PC-3 (cell line): Measurements from ENCODE around the gene HSPA6. TPM values are rescaled to one million over a fixed set of nuclear protein-coding genes. Genes with fewer than 3 reads are reported as not detected.
"Not testable (repeated sequence)": the region's sequence is repeated elsewhere in the genome, so short reads cannot be mapped to it uniquely, and the experiment has no call there.

Source experiments
- ATAC-seq: fragments of 200-7000 bp; cut with Tn5 transposase; 2 replicates; pipeline ENCODE4 v1.9.1; 2020; ENCODE audit warnings: mild to moderate bottlenecking, moderate library complexity
- BruUV-seq: library from RNA; stranded (reverse); fragments of 400-500 nt; replicated peaks from 2 replicates; lab custom pipeline; 2021; lab: Mats Ljungman, UMichigan
- CTCF ChIA-PET: fragments of 300-600 bp; sonication (Branson Sonifier 250); formaldehyde crosslinking; loops from one replicate; lab custom pipeline; 2022; ENCODE audit warnings: antibody characterized with exemption; lab: Charles Lee
- POLR2A ChIA-PET: fragments of 300-600 bp; sonication (Branson Sonifier 250); formaldehyde crosslinking; loops from one replicate; lab custom pipeline; 2022; ENCODE audit warnings: antibody characterized with exemption; ENCODE audit not compliant: unreplicated experiment; lab: Charles Lee
- DNase-seq: peaks from one replicate; pipeline ENCODE4 v3.0.0-alpha.2; 2015
- H2AFZ ChIP-seq: fragments of 300-600 bp; sonication (generic); 2 replicates; pipeline ENCODE4 v1.6.0; 2016; ENCODE audit warnings: antibody characterized with exemption, low read length
- H3F3A ChIP-seq: fragments of 300-600 bp; sonication (generic); one replicate; pipeline ENCODE4 v1.6.0; 2017; ENCODE audit warnings: antibody characterized with exemption, low read length, control low read depth, mild to moderate bottlenecking; ENCODE audit not compliant: unreplicated experiment
- H3K27ac ChIP-seq: fragments of 300-600 bp; sonication (generic); 2 replicates; pipeline ENCODE4 v1.5.1; 2016; ENCODE audit warnings: mild to moderate bottlenecking, low read length
- H3K27me3 ChIP-seq: fragments of 300-600 bp; sonication (generic); 2 replicates; pipeline ENCODE4 v1.6.1; 2016; ENCODE audit warnings: low read length, mixed read lengths
- H3K36me3 ChIP-seq: fragments of 300-600 bp; sonication (generic); 2 replicates; pipeline ENCODE4 v1.6.1; 2016; ENCODE audit warnings: low read depth, mixed run types, low read length, mixed read lengths
- H3K4me1 ChIP-seq: fragments of 300-600 bp; sonication (generic); 2 replicates; pipeline ENCODE4 v1.5.1; 2016; ENCODE audit warnings: low read length; ENCODE audit not compliant: insufficient read depth
- H3K4me2 ChIP-seq: fragments of 300-600 bp; sonication (generic); 2 replicates; pipeline ENCODE4 v1.6.0; 2016; ENCODE audit warnings: low read length
- H3K4me3 ChIP-seq: fragments of 300-600 bp; sonication (generic); 2 replicates; pipeline ENCODE4 v1.5.1; 2016; ENCODE audit warnings: mild to moderate bottlenecking, low read length, mixed read lengths
- H3K79me2 ChIP-seq: fragments of 300-600 bp; sonication (generic); 2 replicates; pipeline ENCODE4 v1.6.1; 2017; ENCODE audit warnings: low read length, mixed read lengths
- H3K9ac ChIP-seq: fragments of 300-600 bp; sonication (generic); 2 replicates; pipeline ENCODE4 v1.6.0; 2016; ENCODE audit warnings: mild to moderate bottlenecking, low read length
- H3K9me2 ChIP-seq: fragments of 300-600 bp; sonication (generic); replicated peaks from 2 replicates; pipeline ENCODE4 v1.6.1; 2016; ENCODE audit warnings: mixed run types, low read length, mixed read lengths
- H3K9me3 ChIP-seq: fragments of 300-600 bp; sonication (generic); 2 replicates; pipeline ENCODE4 v1.6.1; 2016; ENCODE audit warnings: low read length, mixed read lengths
- H4K20me1 ChIP-seq: fragments of 300-600 bp; sonication (generic); 2 replicates; pipeline ENCODE4 v1.6.1; 2016; ENCODE audit warnings: low read length, mixed read lengths
- CTCF ChIP-seq: fragments of 300-600 bp; sonication (generic); conservative IDR thresholded peaks from 2 replicates; pipeline ENCODE4 v1.5.1; 2017; ENCODE audit warnings: antibody characterized with exemption, low read depth, mild to moderate bottlenecking, low read length
- EZH2 ChIP-seq: fragments of 300-600 bp; sonication (generic); IDR thresholded peaks from one replicate; pipeline ENCODE4 v1.6.1; 2017; ENCODE audit warnings: antibody characterized with exemption, mild to moderate bottlenecking, low read length; ENCODE audit not compliant: unreplicated experiment
- EZH2phosphoT487 ChIP-seq: fragments of 300-600 bp; sonication (generic); IDR thresholded peaks from 2 replicates; pipeline ENCODE4 v1.6.1; 2018; ENCODE audit warnings: mild to moderate bottlenecking, antibody characterized with exemption, low read length, borderline replicate concordance
- intact Hi-C: fragments of 100-400 bp; cut with micrococcal nuclease; formaldehyde crosslinking; loops from 2 replicates; pipeline ENCODE4 v1.9.0; 2023
- total RNA-seq: library from RNA; depleted of rRNA; stranded (reverse); fragments of >200 nt; gene quantifications from 2 replicates; pipeline ENCODE4 v1.2.3, GENCODE V29; 2014

HSPA6 gene
- total RNA-seq, 1 experiment from 2014 or later, result 4.3 TPM

DNA sequence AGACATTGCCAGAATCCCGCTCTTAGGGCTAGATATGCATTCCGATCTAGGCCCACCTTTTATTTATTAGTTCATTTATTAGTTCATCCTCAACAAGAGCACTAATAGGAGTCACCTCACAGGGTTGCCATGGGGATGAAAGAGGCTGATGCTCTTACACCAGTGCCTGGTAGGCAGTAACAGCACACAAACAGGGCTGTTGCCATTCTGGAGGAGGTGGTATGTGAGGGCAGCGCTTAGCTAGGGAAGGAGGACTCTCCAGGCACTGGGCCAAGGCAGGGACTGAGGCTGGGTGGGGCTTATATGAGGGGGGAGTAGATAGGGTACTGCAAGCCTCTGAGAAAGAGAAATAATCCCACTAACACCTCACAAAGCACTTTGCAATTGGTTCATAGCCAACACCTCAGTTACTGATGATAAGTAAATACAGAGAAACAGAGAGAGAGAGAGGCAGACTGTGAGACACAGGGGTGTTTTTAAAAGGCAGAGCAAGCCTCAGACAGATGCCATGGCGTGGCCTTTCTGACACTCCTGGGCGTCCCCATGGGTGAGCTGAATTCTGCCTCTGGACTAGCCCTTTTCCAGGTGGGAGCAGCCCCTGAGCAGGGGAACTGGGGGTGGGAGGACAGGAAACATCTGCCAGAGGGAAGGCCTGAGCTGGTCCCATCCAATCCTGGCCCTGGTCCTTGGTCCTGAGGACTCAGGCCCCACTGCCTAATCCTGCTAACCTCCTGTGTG lies 13.2 kb upstream of the HSPA6 start:
- no peak overlapping the region for H3K4me2 ChIP-seq
- H3K9me2 ChIP-seq, result no peaks in the 10 kb centered on the region
- DNase-seq, result no peak
- no peak for ATAC-seq
- no TSS peak for BruUV-seq
- intact Hi-C loops, result no loop called here
- POLR2A ChIA-PET, result no interaction called here
- TF ChIP-seq EZH2 (no peak), EZH2phosphoT487 (no peak), CTCF (no peak)
- no peak overlapping the region for H3K4me3 ChIP-seq
- H3K4me1 ChIP-seq, result peaks cover 10% of the 10 kb centered on the region
- no peaks in the 10 kb centered on the region for H3K36me3 ChIP-seq
- no peak overlapping the region for H3K9ac ChIP-seq
- no peaks in the 10 kb centered on the region for H4K20me1 ChIP-seq
- H3K79me2 ChIP-seq, result no peaks in the 10 kb centered on the region
- H3K27me3 ChIP-seq, result no peaks in the 10 kb centered on the region
- no peak overlapping the region for H2AFZ ChIP-seq
- CTCF ChIA-PET, result no interaction called here
- no peaks in the 10 kb centered on the region for H3K9me3 ChIP-seq
- H3K27ac ChIP-seq, result no peak overlapping the region
- H3F3A ChIP-seq, result no peaks in the 10 kb centered on the region

- no peaks in the 10 kb centered on the region for H3K27me3 ChIP-seq
- no peak overlapping the region for H3K4me3 ChIP-seq
- H3K79me2 ChIP-seq, result no peaks in the 10 kb centered on the region
- H2AFZ ChIP-seq, result no peak overlapping the region
- ATAC-seq (no peak), DNase-seq (no peak)
- intact Hi-C loops, result no loop called here
- no peak overlapping the region for H3K4me2 ChIP-seq
- no peak for TF ChIP-seq EZH2
- TF ChIP-seq CTCF, result no peak
- TF ChIP-seq EZH2phosphoT487, result no peak
- ChIA-PET POLR2A (no interaction called here), CTCF (no interaction called here)
- no peaks in the 10 kb centered on the region for H3F3A ChIP-seq
- BruUV-seq, result no TSS peak
- H3K27ac ChIP-seq, result no peak overlapping the region
- H4K20me1 ChIP-seq, result no peaks in the 10 kb centered on the region
- H3K4me1 ChIP-seq, result peaks cover 8% of the 10 kb centered on the region
- H3K9me2 ChIP-seq, result no peaks in the 10 kb centered on the region
- no peaks in the 10 kb centered on the region for H3K9me3 ChIP-seq
- H3K9ac ChIP-seq, result no peak overlapping the region
- H3K36me3 ChIP-seq, result no peaks in the 10 kb centered on the region
Observed at GRCh38 chr1:161511756-161512060, 12.6 kb upstream of the HSPA6 start.

DNA sequence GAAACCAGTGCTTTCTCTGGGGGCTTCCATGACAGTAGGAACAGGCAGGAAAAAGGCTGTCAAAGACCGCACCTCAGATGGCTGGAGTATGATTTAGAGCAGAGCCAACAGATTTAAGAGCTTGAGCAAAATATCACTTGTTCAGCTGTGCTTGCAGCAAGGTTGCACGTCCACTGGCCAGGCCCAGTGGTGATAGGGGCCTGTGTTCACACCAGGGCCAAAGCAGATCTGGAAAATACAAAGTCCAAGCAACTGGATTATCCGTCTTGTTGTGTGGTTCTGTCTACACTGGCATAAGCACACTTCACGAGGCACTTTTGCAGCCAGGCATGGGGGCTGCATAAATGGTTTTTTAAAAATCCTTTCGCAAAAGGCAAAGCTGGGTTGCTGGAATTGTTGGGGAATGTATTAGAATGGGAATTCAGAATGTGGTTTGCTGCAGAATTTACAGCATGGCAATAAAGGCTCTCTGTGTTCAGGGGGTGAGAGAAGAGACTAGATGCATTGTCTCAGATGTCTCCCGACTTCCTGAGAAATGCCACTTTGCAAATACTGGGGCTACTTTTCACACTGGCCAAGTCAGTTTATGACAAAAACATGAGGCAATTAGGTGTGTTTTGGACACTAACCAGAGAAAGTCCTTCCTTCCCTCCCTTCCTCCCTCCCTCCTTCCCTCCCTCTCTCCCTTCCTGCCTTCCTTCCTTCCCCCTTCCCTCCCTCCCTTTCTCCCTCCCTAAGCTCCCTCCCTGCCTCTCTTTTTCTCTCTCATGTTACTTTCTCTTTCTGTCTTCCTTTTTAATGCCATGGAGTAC lies 11.5 kb upstream of the HSPA6 start:
- 0 out of 2 replicates have a peak overlapping the region, but pooled peaks have one; percentile 8 for H3K4me2 ChIP-seq
- BruUV-seq, DNase-seq, CTCF ChIA-PET, H3K9me2 ChIP-seq, POLR2A ChIA-PET, H3K36me3 ChIP-seq, H3F3A ChIP-seq, H2AFZ ChIP-seq, H3K4me3 ChIP-seq, H3K4me1 ChIP-seq, H3K79me2 ChIP-seq, H3K9ac ChIP-seq, H3K9me3 ChIP-seq, H4K20me1 ChIP-seq, intact Hi-C loops, H3K27me3 ChIP-seq: not testable (repeated sequence)
- peak overlapping the region; percentile 21; the same call in 1 of the 2 replicates for H3K27ac ChIP-seq
- ATAC-seq, result peak; percentile 73

- H3K4me1 ChIP-seq, H3K36me3 ChIP-seq, H3K9me2 ChIP-seq, POLR2A ChIA-PET, CTCF ChIA-PET, H3K4me2 ChIP-seq, H3K9me3 ChIP-seq, H3K9ac ChIP-seq, H3K4me3 ChIP-seq, H3K27me3 ChIP-seq, H3K79me2 ChIP-seq, ATAC-seq, H4K20me1 ChIP-seq, DNase-seq, intact Hi-C loops, H3F3A ChIP-seq: not testable (repeated sequence)
- TSS peak; percentile 67 for BruUV-seq
- Histone ChIP-seq H3K27ac (peak overlapping the region; percentile 54), H2AFZ (peak overlapping the region; percentile 39; the same call in 1 of the 2 replicates)
Observed at GRCh38 chr1:161513448-161513780, 10.9 kb upstream of the HSPA6 start.

DNA sequence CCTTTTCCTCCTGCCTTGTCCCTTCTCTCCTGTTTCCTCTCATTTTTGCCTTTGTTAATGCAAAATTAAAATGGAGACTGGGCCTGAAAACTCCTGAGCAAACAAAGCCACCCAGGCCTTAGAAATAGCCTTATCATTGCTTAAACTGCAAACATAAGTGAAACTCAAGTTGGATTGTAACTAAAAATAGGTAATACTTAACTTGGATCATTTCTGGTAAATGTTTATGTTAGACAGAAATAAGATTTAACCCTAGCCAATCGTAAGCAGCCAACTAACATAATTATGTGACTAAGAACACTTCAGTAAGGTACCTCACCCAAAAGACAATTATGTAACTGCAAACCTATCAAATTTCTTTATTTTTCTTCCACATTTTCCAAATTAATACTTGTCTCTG lies 10.4 kb upstream of the HSPA6 start:
- H3K9ac ChIP-seq, H3K27me3 ChIP-seq, H3K36me3 ChIP-seq, POLR2A ChIA-PET, H3K9me3 ChIP-seq, H3K4me3 ChIP-seq, H3K4me1 ChIP-seq, CTCF ChIA-PET, H3K4me2 ChIP-seq, H3F3A ChIP-seq, BruUV-seq, H3K79me2 ChIP-seq, H3K9me2 ChIP-seq, intact Hi-C loops, H4K20me1 ChIP-seq, DNase-seq: not testable (repeated sequence)
- peak; percentile 17; the same call in 1 of the 2 replicates for ATAC-seq
- peak overlapping the region; percentile 54 for H3K27ac ChIP-seq
- peak overlapping the region; percentile 39; the same call in 1 of the 2 replicates for H2AFZ ChIP-seq
